GM21381 (cell line): ENCODE results near the gene RANBP1.
"Not testable (repeated sequence)": the region's sequence is repeated elsewhere in the genome, so short reads cannot be mapped to it uniquely, and the experiment has no call there.

ENCODE experiments used
- ATAC-seq: cut with Tn5 transposase; IDR thresholded peaks from one replicate; pipeline ENCODE4 v1.9.1; 2021; ENCODE audit warnings: mild to moderate bottlenecking, moderate library complexity; ENCODE audit not compliant: unreplicated experiment

Gene RANBP1

DNA sequence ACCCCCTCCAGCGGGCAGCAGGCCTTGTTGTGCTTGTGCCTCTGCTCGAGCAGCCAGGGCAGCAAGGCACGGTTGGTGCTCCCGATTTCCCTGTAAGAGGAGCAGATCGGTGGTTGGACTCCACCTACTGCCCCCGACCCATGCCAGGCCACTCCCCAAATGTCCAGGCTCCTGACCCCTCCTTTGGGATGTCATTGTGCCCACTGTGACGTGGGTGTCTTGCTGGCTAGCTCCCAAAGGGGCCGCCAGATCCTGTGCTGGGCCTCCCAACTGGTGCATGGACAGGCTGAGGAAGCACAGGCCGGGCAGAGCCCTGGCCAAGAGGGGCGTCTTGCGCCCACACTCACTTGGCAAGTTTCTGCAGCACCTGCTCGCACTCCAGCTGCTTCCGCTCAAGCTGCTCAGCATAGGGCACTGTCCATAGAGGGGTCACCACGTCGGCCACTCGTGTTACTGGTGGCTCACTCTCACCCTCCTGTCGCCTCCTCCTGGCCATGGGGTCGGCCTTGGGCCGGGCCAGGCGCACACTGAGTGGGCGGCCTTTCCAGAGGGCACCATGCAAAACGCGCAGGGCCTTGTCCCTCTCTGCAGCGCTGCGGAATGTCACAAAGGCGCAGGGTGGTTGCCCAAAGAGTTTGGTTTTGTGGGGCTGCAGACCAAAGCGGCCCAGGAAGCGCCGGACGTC is at the start of gene RANBP1:
TSS of gene RANBP1 (plus strand) at position 414 of the 685 bp plus-strand sequence. CDS start at position 495, 81 bp downstream.
- no peak for ATAC-seq

DNA sequence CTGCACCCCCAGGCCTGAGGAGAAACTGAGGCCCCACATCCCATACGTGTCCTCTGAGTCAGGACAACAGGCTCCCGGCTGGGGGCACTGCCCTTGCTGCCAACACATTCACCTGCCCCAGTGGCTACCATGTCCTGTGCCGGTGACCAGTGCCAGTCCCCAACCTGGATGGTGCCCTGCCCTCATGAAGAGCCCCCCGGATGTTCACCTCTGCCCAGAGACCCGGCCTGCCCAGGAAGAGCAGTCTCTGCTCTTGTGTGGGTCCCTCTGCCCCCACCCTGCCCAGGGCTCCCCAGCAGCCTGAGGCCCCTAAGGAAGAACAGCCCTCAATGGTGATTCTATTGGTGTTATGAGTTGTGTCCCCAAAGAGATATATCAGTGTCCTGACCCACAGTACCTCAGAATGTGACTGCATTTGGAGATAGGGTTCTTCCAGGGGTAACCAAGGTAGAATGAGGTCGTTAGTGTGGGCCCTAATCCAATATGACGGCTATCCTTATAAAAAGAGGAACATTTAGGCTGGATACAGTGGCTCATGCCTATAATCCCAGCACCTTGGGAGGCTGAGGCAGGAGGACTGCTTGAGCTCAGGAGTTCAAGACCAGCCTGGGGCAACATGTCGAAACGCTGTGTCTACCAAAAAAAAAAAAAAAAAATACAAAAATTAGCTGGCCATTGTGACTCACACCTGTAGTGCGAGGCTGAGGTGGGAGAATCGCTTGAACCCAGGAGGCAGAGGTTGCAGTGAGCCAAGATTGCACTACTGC is 49.1 kb upstream of the RANBP1 start:
- no peak for ATAC-seq

DNA sequence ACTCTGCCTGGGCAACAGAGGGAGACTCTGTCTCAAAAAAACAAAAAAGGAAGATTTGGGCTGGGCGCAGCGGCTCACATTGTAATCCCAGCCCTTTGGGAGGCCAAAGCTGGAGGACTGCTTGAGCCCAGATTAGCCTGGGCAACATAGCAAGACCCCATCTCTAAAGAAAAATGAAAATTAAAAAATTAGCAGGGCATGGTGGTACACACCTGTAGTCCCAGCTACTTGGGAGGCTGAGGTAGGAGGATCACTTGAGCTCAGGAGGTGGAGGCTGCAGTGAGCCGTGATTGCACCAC is 48.6 kb upstream of the RANBP1 start:
- not testable (repeated sequence) for ATAC-seq

DNA sequence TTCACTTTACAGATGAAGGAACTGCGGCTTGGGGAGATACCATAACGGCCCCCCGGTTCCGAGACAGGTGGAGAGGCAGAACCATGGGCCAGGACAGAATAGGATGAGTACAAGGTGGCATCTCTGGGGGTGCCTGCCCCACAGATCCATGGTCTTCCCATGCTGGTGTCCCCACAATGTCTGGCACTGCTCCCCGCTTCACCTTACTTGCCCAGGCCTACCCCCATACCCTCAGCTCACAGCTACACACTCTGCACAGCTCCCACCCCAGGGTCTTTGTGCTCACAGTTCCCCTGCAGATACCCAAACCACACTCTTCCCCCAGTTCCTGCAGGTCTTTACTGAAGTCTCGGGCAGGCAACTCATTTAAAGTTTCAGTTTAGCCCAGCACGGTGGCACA is 47.3 kb upstream of the RANBP1 start:
- ATAC-seq = no peak

DNA sequence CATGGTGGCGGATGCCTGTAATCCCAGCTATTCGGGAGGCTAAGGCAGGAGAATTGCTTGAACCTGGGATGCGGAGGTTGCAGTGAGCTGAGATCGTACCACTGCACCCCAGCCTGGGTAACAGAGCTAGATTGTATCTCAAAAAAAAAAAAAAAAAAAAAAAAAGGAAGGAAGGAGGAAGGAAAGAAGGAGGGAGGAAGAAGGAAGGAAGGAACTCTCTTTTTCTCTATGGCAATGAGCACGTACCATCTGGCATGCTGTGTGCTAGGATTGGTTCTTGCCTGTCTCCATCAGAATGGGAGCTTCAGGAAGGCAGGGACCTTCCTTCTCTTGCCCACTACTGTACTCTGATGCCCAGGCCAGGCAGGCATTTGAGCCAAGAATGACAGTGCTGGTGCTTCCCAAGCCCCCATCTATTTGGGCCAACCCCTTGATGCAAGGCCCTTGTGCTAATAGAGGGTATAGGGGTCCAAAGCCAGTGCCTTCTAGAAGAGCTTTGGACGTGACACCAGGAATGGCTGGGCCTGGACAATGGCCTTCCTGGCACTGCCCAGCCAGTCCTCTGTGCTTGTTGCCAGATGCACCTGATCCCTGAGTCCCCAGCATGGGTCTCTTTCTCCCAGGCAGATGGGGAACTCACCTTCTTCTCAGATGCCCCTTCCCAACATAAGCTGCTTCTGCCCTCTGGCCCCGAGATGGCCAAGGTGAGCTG is 46.4 kb upstream of the RANBP1 start:
- no peak for ATAC-seq

DNA sequence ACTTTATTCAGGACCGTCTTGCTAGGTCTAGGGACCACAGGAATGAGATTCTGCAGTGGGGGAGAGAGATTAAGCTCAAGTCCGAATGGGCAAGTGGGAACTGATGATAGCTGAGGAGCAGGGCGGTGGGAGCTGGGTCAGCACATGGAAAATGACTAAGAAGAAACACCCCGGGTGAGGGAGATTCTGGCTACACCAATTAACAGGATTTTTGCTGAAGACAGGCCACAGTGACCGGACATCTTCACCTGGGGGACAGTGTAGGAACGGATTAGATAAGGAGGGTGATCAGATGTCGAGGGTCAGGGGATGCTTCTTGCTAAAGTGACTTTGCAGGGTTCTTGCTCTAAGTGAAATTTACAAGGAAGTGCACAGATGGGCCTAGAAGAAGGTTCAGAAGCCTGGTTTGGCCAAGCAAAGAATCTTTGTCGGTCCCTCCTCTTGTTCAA is 44.4 kb upstream of the RANBP1 start:
- no peak for ATAC-seq

DNA sequence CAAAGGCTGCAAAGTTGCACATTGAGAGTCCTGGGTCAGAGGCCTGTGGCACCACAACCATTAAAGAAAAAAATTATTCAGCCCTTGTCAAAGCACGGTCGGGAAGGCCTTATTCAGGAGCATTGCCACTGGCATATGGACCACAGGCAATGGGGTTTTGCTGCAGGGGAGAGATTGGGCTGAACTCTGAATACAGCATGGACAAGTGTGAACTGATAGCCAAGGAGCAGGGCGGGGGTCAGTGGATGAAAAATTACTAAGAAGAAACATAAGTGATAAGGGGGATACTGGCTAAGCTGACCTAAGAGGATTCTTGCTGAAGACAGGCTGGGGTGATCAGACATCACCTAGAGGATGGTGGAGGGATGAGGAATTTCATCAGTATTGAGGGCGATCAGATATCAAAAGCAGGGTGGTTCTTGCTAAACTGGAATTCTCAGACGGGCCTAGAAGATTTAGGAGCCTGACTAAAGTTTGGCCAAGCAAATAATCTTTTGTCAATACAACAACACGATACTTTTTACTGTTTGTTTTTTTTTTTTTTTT is 39.2 kb upstream of the RANBP1 start:
- ATAC-seq = no peak

DNA sequence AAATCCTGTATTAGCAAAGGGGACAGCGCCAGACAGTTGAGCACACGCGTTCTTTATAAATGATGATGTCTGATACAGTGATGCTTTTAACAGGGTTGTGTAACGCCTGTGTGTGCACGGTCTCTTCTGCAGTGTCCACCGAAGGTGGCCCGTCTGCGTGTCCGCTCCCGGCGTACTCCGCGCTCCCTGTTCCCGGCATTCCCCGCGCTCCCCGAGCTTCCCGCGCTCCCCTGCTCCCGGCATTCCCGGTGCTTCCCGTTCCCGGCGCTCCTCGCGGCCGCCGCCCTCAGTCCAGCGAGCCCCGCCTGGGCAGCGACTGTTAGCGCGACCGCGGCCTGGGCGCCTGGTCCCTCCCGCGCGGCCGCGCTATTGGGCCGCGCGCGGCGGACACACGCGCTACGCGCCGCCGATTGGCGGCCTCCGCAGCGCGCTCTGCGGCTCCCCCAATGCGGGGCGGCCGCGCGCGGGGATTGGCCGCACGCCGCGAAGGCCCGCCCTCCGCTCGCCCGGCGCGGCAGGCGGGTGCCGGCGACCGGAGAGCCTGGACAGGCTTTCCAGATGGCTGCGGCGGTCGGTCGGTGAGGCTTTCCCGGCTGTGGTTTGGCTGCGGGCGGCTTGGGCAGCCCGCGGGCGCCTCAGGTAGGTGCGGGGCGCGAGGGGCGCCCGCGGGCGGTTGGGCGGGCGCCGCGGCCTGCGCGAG is 36.0 kb upstream of the RANBP1 start, which contains the start of gene DGCR8:
TSS of gene DGCR8 (plus strand) at position 497 of the 700 bp plus-strand sequence. CDS start 5,723 bp downstream, outside the sequence.
- peak; percentile 86 for ATAC-seq

DNA sequence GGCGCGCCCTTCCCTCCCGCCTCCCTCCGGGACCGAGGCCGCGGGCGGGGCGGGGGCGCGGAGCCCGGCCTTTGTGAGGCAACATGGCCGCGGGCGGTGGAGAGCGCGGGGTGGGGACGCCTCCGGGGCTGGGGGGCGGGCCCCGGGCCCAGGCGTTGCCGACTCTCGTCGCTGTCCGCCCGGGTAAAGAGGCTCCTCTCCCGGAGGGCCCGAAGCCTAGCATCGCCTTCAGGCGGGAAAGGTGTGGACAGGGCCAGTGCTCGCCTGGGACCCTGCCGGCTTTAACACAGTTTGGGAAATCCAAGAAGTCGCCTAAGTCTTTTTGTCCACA is 35.5 kb upstream of the RANBP1 start:
- peak; percentile 57 for ATAC-seq

DNA sequence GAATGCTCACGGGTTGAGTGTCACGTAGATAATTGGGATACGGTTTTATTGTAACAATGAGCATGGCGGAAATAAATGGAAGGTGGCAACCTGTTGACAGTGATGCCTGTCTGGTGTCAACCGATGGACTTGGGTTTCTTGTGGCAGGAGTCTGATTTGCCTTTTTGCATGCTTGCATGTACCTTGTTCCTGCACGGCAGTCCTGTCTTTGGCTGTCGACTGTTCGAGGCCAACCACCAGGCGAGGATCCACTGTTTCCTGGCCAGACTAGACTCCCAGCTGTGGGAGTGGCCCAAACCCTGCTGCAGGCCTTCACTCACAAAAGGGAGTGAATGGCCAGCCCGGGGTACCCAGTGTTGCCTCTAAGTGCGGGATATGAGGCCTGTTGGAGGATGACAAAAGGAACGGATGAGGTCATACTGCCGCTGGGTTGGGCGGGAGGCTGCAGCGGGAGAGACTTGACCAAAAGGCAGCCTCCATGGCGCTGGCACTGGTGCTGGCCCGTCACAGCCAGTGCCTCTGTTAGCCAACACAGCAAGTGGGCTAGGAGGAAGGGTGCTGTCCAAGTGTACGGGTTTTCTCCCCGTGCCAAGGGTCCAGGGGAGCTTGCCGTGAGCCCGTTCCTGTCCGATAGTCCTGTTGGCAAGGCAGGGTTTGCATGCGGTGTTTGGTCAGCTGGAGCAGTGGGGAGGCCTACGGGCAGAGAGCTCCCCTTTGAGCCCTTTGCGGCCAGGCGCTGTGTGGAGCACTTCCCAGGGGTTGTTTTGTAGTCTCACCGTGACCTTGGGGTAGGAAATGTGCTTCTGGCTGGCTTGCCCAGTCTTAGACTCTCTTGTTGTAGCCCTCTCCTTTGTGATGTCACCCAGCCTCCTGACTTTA is 34.9 kb upstream of the RANBP1 start:
- ATAC-seq = no peak

DNA sequence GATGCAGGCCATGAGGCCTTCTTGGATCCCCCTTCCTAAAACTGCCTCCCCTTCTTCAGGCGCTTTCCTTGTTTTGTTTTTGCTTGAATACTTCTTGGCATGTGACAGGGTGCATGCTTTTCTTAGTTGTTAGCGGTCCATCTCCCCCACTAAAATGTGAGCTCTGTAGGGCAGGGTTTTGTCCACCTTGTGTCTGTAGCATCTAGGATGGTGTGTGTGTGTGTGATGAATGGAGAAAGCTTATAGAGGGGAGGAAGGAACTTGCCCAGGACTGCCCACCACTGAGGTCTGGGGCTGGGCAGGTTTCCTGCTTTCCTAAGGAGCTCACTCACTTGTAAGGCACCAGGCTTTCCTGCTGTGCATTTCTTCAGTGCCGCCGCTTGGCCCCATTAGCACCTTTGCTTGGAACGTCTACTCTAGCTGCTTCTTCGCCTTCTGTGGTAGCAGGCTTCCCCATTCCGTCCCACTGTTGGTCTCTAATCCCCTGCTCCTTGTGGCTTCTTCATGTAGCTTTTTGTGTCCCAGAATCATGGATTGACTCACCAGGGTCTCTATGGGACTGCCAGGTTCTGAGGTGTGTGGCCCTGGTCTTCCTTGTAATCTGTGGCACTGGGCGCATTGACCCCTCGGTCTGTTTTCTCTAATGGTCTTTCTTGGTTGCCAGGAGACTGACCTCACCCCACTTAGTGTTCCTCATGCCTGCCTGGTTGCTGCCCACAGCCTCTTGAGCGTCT is 32.6 kb upstream of the RANBP1 start:
- no peak for ATAC-seq

DNA sequence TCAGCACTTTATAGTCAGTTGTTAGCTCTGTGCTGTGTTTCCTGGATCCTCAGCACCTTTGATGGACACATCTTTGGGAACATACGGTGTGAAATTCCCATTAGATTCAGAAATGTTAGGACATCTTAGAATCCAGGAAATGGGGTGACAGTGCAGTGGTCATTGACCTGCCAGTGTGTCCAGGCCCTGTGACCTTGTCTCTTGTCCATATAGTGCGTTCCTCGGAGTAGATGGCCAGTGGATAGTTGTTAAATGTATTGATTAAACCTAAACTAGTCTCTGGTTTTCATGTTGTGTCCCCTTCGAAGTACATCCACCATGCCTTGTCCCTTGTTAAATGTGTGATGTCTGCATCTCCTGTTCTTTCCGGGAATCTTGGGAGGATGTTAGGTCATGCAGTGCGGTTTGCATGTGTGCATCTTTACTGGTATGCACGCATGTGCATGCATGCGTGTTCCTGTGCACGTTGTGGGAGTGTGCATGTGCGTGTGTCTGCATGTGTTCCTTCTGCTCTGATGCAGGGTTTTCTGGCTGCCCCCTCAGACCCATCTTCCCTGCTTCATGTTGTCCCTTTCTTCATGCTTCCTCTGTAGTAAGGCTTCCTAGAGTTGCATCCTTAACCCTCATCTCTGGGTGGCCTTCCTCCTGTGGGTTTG is 31.9 kb upstream of the RANBP1 start:
- ATAC-seq = no peak

DNA sequence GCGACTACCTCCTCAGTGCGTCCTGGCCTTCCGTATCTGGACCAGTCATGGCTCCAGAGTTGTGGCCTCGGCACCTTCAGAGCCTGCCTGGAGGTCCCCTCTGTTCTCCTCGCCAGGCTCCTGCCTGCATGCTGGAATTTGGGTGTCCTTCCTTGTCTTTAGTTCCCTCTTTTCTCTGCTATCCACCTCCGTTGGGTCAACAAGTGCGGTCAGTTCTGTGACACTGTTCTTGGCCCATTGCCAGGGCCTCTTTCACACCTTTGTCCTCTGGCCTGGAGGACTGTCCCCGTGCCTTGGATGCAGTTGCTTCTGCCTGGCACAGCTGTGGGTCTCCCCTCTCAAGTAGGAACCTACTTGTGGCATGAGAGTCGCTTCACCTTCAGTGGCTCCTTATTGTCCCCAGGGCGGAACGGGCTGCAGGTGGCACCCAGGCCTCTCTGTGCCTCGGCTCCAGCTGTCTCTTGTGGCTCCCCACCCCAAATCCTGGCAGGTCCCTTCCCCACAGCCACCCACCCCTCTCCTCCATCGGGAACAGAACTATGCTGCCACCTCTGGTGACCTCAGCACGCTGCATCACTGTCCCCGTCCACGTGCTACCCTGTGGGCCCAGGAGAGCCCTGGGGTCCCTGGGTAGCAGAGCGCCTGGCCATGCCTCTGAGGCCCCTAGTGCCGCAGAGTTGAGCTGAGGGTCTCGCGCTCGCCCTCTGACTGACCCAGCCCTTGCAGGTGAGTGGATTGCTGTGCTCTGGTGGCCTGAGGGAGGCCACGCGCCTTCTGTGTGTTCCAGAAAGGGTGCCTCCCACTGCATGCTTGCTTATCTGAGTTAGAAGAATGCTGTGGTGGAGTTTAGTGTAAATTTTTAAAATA is 31.1 kb upstream of the RANBP1 start:
- no peak for ATAC-seq

DNA sequence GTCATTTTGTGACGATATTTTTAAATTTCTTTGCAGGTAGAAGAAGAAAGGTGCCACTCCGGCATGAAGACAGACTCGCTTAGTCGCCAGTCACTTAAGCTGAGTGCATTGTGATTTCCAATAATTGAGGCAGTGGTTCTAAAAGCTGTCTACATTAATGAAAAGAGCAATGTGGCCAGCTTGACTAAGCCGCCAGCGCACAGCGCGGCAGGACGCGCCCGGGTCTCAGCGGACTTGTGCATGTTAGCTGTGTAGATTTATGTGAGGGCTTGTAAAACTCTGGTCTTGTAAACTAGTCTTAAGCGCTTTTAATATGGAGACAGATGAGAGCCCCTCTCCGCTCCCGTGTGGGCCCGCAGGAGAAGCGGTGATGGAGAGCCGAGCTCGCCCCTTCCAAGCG is 30.3 kb upstream of the RANBP1 start:
- ATAC-seq = no peak

DNA sequence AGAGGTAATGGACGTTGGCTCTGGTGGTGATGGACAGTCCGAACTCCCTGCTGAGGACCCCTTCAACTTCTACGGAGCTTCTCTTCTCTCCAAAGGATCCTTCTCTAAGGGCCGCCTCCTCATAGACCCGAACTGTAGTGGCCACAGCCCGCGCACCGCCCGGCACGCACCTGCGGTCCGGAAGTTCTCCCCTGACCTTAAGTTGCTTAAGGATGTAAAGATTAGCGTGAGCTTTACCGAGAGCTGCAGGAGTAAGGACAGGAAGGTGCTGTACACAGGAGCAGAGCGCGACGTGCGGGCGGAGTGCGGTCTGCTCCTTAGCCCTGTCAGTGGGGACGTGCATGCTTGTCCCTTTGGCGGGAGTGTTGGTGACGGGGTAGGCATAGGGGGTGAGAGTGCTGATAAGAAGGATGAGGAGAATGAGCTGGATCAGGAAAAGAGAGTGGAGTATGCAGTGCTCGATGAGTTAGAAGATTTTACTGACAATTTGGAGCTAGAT is 29.8 kb upstream of the RANBP1 start:
- ATAC-seq = no peak

DNA sequence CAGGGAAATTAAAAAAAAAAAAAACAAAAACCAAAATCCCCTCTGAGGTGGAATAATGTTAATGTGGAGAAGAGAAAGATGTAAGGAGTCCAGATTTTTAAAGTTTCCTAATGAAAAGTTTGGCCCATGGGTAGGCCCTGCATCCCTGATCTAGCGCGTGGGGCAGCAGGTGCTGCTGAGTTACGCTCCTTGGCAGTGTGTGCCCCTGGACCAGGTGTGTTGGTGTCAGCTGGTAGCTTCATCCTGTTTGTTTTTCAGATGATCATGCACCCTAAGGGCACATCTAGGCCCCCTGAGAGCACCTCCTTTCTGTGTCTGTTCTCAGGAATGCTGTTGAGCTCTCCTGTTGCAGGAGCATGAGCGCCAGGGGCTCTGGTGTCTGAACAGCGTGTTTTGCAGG is 29.1 kb upstream of the RANBP1 start:
- no peak for ATAC-seq

DNA sequence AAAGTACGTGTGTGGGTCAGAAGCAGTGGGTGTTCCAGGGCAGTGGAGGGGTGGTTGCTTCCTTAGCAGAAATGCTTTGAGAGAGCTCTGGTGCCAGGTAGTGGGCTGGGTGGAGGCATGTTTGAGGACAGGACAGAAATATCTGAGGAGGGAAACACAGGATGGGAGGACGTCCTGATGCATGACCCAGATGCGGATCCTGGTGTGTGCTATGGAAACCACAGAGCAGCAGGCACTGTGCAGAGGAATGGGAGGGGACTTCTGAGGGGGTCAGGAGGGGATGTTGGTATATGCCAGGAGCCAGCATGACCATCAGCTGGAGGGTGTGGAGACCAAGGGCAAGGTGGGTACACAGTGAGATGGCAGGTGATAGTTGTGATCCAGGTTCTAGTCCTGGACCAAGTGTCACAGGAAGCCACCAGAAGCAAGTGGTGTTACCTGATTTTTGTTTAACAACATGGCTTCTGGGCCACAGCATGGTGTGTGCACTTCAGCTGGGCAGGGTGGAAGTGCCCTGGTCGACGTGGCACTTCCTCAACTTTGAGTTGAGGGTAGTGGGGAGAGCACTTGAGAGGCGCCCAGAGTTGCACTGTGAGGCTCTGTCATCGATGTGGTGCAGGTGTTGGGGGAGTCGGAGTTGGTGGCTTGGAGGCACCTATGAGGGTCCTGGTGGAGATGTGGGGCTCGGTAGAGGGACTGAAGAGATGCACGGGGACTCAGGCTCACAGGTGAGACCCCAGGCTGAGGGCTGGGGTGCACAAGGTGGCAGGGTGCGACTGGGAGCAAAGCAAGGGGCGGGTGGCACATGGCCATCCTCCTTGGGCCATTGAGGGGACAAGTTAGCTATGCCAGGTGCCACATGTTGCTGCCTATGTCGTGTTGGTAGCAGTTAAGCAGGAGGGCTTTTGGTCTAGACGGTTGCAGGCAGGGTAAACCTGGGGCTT is 28.3 kb upstream of the RANBP1 start:
- no peak for ATAC-seq
